Measurements from ENCODE around the gene SCNN1G.
A peak's percentile ranks its signal among the peaks of the same experiment; 100 is the strongest.
"Not testable (repeated sequence)": the region's sequence is repeated elsewhere in the genome, so short reads cannot be mapped to it uniquely, and the experiment has no call there.

SCNN1G gene

GRCh38 chr16:23252310-23252709 lies 69.8 kb downstream of the SCNN1G start:
- no peak for TF ChIP-seq CTCF (conservative IDR thresholded peaks at IDR 0.05)
- no peak overlapping the region for H3K27ac ChIP-seq

GRCh38 chr16:23253650-23254049 lies 71.1 kb downstream of the SCNN1G start:
- H3K27ac ChIP-seq = not testable (repeated sequence)

GRCh38 chr16:23254338-23254737 lies 71.8 kb downstream of the SCNN1G start:
- H3K27ac ChIP-seq = no peak overlapping the region
- no peak for TF ChIP-seq CTCF (conservative IDR thresholded peaks at IDR 0.05)

DNA sequence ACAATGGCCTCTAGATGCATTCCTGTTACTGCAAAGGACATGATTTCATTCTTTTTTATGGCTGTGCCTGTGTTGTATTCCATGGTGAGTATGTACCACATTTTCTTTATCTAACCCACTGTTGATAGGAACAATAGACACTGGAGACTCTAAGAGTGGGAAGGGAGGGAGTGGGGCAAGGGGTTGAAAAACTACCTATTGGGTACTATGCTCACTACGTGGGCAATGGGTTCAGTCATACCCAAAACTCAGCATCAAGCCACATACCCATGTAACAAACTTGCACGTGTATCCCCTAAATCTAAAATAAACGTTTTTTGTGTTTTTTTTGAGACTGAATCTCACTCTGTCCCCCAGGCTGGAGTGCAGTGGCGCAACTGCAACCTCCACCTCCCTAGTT lies 72.5 kb downstream of the SCNN1G start:
- H3K27ac ChIP-seq = no peak overlapping the region
- TF ChIP-seq CTCF (conservative IDR thresholded peaks at IDR 0.05) = no peak

- TF ChIP-seq CTCF (conservative IDR thresholded peaks at IDR 0.05) = no peak
Measured at GRCh38 chr16:23256440-23256839, 73.9 kb downstream of the SCNN1G start.

DNA sequence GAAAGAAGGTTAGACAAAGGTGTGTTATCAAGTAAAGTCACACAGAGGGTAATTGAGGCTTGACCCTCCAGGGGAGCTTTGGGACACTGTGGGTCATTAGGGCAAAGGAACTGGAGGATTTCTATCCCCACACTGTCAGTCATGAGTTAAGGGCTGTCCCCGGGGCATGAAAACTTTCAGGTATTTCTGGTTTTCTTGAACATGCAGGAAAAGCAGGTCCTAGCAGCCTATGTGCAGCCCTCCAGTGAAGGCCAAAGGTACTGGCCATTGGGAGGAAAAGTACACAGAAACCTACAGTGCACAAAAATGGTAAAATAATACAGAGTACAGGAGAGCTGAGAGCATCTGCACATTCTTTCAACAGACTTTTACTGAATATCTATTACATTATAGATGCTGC lies 75.1 kb downstream of the SCNN1G start:
- TF ChIP-seq CTCF (conservative IDR thresholded peaks at IDR 0.05) = no peak
- H3K27ac ChIP-seq = peak overlapping the region; percentile 26; the same call in 1 of the 2 replicates

More at GRCh38 chr16:23256440-23256839, 73.9 kb downstream of the SCNN1G start:
- no peak overlapping the region for H3K27ac ChIP-seq

DNA sequence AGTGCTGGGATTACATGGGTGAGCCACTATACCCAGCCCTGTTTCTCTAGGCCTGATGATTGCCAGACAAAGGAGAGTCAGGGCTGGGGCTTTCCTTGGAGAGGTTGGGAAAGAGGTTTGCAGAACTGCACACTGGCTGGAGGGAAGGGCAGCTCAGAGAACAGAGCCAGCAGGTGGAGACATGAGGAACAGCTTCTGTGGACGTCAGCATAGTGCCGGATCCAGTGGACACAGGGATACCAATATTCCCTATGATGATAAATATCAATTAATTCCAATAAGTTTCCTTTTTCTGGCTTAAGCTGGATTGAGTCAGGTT lies 76.3 kb downstream of the SCNN1G start:
- H3K27ac ChIP-seq = peak overlapping the region; percentile 26; the same call in 1 of the 2 replicates
- no peak for TF ChIP-seq CTCF (conservative IDR thresholded peaks at IDR 0.05)
